IPS-20b (cell line): Measurements from ENCODE around the gene CDCA4.

Experiments used
- H3K27ac ChIP-seq: one replicate; pipeline ENCODE4 v1.5.1; 2013; ENCODE audit warnings: low read length
- H3K27me3 ChIP-seq: 2 replicates; pipeline ENCODE4 v1.6.1; 2013; ENCODE audit warnings: mild to moderate bottlenecking, low read length, inconsistent platforms; ENCODE audit not compliant: insufficient read depth
- H3K36me3 ChIP-seq: 2 replicates; pipeline ENCODE4 v1.6.1; 2013; ENCODE audit warnings: low read depth, mild to moderate bottlenecking, inconsistent platforms, low read length, moderate library complexity; ENCODE audit not compliant: insufficient read depth
- H3K4me1 ChIP-seq: 2 replicates; pipeline ENCODE4 v1.6.1; 2013; ENCODE audit warnings: mild to moderate bottlenecking, control low read depth, inconsistent platforms, low read length, moderate library complexity; ENCODE audit not compliant: insufficient read depth
- H3K4me3 ChIP-seq: 2 replicates; pipeline ENCODE4 v1.5.1; 2013; ENCODE audit warnings: mild to moderate bottlenecking, low read length, inconsistent platforms
- H3K9ac ChIP-seq: 2 replicates; pipeline ENCODE4 v1.6.1; 2013; ENCODE audit warnings: low read depth, mild to moderate bottlenecking, inconsistent platforms, low read length, moderate library complexity
- H3K9me3 ChIP-seq: 2 replicates; pipeline ENCODE4 v1.6.1; 2013; ENCODE audit warnings: mild to moderate bottlenecking, low read depth, low read length, inconsistent platforms; ENCODE audit not compliant: insufficient read depth

The CDCA4 gene

DNA sequence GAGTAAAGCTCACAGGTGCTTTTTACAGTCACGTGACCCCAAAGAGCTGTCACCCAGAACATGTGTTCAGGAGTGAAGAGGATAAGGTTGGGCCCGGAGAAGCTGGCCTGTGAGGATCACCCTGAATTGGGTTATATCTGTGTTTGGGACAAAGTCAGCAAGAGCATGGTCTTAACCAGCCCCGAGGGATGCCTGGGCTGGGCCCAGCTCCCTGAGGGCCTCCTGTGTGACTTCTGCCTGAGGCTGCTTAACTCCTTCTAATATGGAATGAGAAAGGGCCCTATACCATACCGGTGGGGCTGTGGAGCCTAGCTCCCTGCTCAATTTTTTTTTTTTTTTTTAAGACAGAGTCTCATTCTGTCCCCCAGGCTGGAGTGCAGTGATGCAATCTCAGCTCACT is 2.5 kb downstream of the CDCA4 start:
- Histone ChIP-seq H3K9me3 (no peaks in the 10 kb centered on the region), H3K4me1 (peaks cover 34% of the 10 kb centered on the region), H3K9ac (no peak overlapping the region), H3K36me3 (peaks cover 20% of the 10 kb centered on the region), H3K27me3 (no peaks in the 10 kb centered on the region), H3K27ac (no peak overlapping the region), H3K4me3 (0 out of 2 replicates have a peak overlapping the region, but pooled peaks have one; percentile 9)

DNA sequence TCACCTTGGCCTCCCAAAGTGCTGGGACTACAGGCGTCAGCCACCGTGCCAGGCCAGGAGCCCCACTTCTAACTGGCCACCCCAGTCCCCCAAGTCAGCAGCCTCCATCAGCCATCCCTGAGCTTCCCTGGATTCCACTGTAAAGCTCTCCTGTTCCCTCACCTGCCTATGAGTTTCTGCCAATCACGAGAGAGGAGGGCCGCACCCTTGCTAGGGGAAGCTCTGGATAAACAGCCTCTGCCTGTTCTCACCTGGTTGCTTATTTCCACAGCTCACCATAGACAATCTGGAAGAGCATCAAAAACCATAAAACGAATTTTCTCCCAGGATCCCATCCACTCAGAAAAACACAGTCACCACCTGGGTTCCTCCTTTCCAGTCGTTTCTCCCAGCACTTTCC is 5.0 kb downstream of the CDCA4 start:
- Histone ChIP-seq H3K36me3 (peaks cover 32% of the 10 kb centered on the region), H3K27ac (no peak overlapping the region), H3K9ac (no peak overlapping the region), H3K27me3 (no peaks in the 10 kb centered on the region), H3K9me3 (no peaks in the 10 kb centered on the region), H3K4me3 (no peak overlapping the region), H3K4me1 (peaks cover 29% of the 10 kb centered on the region)

DNA sequence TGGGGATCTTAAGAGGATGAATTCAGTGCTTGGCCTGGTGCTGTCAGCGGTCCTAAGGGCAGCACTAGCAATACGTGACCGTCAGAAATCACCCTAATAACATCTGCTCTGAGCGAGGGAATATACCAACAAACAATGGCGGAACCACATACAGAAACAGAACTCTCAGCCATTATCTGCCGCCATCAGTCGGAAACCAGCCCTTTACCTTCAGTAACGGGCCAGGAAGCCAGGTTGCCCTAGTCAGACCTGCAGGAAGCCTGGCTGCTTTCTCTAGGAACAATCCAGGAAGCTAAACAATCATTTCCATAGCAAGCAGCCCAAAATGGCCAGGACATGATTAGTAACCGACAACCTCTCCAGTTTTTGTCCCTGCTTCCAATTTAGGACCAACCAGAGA is 5.6 kb downstream of the CDCA4 start:
- peaks cover 39% of the 10 kb centered on the region for H3K36me3 ChIP-seq

DNA sequence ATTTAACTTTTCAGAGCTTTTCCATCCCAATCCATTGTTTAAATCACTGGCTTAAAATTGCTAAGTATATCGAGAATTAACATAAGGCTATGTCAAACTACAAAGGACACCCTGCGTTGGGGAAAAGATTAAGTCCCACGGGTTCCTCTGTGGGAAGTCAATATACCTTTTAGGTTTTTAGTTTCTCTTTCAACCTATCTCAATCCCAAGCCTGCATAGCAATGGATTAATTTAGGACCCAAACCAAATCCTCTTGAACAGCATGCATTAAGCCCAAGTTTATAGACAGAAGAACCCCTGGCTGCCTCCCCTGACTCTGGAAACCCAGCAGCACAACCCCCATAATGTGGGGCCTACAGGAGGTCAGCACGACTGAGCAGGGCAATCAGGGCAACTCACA is 6.3 kb downstream of the CDCA4 start:
- Histone ChIP-seq H3K4me1 (peaks cover 29% of the 10 kb centered on the region), H3K36me3 (peaks cover 45% of the 10 kb centered on the region), H3K27ac (no peak overlapping the region)

More for the DNA sequence above, 5.6 kb downstream of the CDCA4 start:
- Histone ChIP-seq H3K4me1 (peaks cover 29% of the 10 kb centered on the region), H3K9ac (no peak overlapping the region), H3K27me3 (no peaks in the 10 kb centered on the region), H3K27ac (no peak overlapping the region), H3K4me3 (peak overlapping the region; percentile 32; the same call in 1 of the 2 replicates), H3K9me3 (no peaks in the 10 kb centered on the region)

DNA sequence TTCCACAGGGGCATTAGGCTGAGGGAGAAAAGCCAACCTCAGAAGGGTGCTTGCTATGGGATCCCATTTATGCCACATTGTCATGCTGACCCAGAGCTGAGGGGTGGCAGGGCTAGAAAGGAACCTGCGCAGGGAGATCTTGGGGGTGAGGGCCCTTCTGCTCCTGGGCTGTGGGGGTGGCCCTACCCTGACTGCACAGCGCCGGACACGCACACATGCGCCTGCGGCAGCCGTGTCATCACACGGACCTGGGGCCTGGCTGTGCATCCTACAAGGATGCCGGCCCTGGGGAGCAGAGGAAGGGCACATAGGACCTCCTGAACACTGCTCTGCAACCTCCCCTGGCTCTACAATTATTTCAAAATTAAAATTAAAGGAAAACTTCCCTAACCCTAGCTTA is 6.9 kb downstream of the CDCA4 start:
- no peak overlapping the region for H3K4me3 ChIP-seq
- no peaks in the 10 kb centered on the region for H3K9me3 ChIP-seq
- H3K27ac ChIP-seq, result no peak overlapping the region
- H3K4me1 ChIP-seq, result peaks cover 24% of the 10 kb centered on the region
- no peaks in the 10 kb centered on the region for H3K27me3 ChIP-seq
- no peak overlapping the region for H3K9ac ChIP-seq
- H3K36me3 ChIP-seq, result peaks cover 51% of the 10 kb centered on the region

More for the DNA sequence above, 6.3 kb downstream of the CDCA4 start:
- Histone ChIP-seq H3K9me3 (no peaks in the 10 kb centered on the region), H3K27me3 (no peaks in the 10 kb centered on the region), H3K9ac (no peak overlapping the region), H3K4me3 (peak overlapping the region; percentile 32; the same call in 1 of the 2 replicates)

DNA sequence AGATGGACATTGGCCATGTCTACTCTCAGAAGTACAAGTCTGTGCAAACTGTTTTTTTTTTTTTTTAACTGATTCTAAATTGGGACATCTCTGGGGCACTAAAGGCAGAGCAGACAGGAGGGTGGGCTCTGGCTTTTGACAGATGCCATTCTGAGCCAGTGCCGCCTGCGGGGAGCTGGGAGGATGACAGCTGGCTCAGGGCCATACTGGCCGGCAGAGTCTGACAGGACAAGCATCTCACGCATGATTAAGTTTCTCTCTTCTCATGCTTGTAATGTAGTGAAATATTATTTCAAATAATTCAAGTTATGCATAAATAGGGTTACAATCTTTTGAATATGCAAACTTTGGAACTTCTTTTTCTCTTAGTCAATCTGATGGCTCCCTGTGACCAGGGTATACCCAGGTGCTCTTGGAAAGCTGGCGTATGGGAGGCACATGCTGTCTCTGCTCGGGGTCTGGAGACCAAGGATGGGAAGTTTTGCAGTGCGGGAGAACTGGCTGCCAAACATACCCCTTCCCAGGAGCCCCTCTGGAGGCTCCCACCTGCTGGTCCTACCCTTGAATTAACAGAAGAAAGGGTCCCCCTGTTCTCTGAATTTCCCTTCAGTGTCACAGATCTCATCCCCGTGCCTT is 7.6 kb downstream of the CDCA4 start:
- H3K27me3 ChIP-seq, result no peaks in the 10 kb centered on the region
- no peak overlapping the region for H3K4me3 ChIP-seq
- H3K9me3 ChIP-seq, result no peaks in the 10 kb centered on the region
- H3K4me1 ChIP-seq, result peaks cover 22% of the 10 kb centered on the region
- peaks cover 54% of the 10 kb centered on the region for H3K36me3 ChIP-seq
- no peak overlapping the region for H3K9ac ChIP-seq
- H3K27ac ChIP-seq, result no peak overlapping the region

GRCh38 chr14:105012171-105012985 is 8.5 kb downstream of the CDCA4 start:
- Histone ChIP-seq H3K27me3 (no peaks in the 10 kb centered on the region), H3K9ac (no peak overlapping the region), H3K27ac (no peak overlapping the region), H3K36me3 (peaks cover 53% of the 10 kb centered on the region), H3K4me1 (peaks cover 18% of the 10 kb centered on the region), H3K9me3 (no peaks in the 10 kb centered on the region), H3K4me3 (no peak overlapping the region)

DNA sequence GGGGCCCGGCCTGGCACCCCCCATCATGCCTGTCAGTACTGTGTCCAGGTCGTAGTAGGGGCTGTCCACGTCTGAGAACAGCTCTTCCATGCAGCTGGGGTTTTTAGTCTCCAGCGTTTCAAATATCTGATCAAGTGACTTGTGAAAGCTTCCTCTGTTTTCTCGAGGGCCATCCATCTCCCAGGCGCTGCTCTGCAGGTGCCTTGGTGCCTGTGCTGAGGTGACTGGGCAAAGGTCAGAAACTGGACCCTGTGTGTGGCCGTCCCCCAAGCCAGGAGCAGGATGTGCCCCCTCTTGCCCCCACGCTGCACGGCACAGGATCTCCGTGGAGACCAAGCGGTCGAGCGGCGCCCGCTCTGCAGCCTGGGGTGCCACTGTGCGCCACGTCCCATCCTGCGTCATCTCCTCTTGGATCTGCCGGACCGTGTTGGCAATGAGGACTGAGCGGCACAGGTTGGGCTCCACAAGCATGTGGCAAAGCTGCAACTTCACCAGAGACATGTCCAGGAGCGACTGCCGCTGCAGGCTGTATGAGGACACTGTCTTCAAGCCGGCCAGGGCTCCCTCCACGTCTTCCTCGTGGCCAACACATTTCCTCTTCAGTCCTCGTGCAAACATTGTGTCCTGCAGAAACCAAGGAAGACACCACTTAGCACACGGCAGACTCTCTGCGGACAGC is 9.4 kb downstream of the CDCA4 start:
- peaks cover 13% of the 10 kb centered on the region for H3K4me1 ChIP-seq
- no peak overlapping the region for H3K9ac ChIP-seq
- H3K4me3 ChIP-seq, result no peak overlapping the region
- H3K27me3 ChIP-seq, result no peaks in the 10 kb centered on the region
- no peaks in the 10 kb centered on the region for H3K9me3 ChIP-seq
- H3K36me3 ChIP-seq, result peaks cover 53% of the 10 kb centered on the region
- no peak overlapping the region for H3K27ac ChIP-seq

GRCh38 chr14:105010891-105011291 is 10.0 kb downstream of the CDCA4 start:
- Histone ChIP-seq H3K9ac (no peak overlapping the region), H3K27ac (no peak overlapping the region), H3K9me3 (no peaks in the 10 kb centered on the region), H3K27me3 (no peaks in the 10 kb centered on the region), H3K36me3 (peaks cover 48% of the 10 kb centered on the region), H3K4me3 (no peak overlapping the region), H3K4me1 (peaks cover 10% of the 10 kb centered on the region; the same call in 1 of the 2 replicates)

GRCh38 chr14:105010106-105010505 is 10.8 kb downstream of the CDCA4 start:
- Histone ChIP-seq H3K36me3 (peaks cover 46% of the 10 kb centered on the region), H3K4me1 (peaks cover 5% of the 10 kb centered on the region; the same call in 1 of the 2 replicates), H3K9ac (no peak overlapping the region), H3K27me3 (no peaks in the 10 kb centered on the region), H3K27ac (no peak overlapping the region), H3K4me3 (no peak overlapping the region), H3K9me3 (no peaks in the 10 kb centered on the region)

DNA sequence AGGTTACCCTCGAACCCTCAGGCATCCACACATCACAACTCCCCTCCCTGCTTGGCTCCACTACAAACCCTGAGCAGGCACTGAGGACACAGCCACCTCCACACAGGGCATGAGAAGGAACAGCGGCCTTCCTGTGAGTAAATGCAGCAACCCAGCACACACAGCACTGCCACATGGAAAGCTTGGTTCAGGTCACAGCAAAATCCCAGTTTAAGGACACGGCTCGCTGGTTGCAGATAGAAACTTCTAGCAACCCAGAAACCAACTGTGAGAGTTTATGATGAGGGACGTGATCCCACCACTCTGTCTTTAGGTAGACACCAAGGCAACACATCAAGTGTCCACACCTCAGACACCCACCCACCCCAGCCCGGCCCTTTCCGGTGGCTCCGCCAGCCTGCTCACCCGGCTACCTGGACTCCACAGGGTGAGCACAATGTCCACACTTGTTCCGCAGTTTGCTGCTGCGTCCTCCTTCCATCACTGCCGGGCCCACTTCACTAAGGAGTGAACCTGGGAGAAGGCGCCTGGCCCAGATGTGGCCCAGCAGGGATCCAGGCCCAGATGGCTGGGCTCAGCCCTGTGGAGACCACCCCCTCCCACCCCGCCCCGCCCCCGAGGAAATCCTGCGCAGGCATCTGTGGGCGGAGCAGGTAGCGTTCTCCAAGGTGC is 13.2 kb downstream of the CDCA4 start:
- Histone ChIP-seq H3K36me3 (peaks cover 46% of the 10 kb centered on the region), H3K4me3 (no peak overlapping the region), H3K9me3 (no peaks in the 10 kb centered on the region), H3K27me3 (no peaks in the 10 kb centered on the region), H3K9ac (no peak overlapping the region), H3K27ac (no peak overlapping the region), H3K4me1 (no peaks in the 10 kb centered on the region)
